SU-DHL-6 (cell line): ENCODE data around the gene SMIM5.

Experiments
- H2AFZ ChIP-seq: fragments of 200-600 bp; sonication (generic); 2 replicates; pipeline ENCODE4 v1.6.1; 2014; ENCODE audit warnings: low read depth, mild to moderate bottlenecking, moderate library complexity, mixed read lengths, antibody characterized with exemption, low read length; ENCODE audit not compliant: severe bottlenecking
- H3F3A ChIP-seq: fragments of 200-600 bp; shearing (Covaris generic); 2 replicates; pipeline ENCODE4 v1.6.0; 2016; ENCODE audit warnings: antibody characterized with exemption, mild to moderate bottlenecking; ENCODE audit not compliant: insufficient read depth
- H3K27ac ChIP-seq: fragments of 200-600 bp; sonication (generic); 2 replicates; pipeline ENCODE4 v1.5.1; 2016; ENCODE audit warnings: low read depth, mild to moderate bottlenecking, low read length, moderate library complexity, mixed read lengths
- H3K27me3 ChIP-seq: fragments of 200-600 bp; sonication (generic), shearing (Covaris generic); 2 replicates; pipeline ENCODE4 v1.6.0; 2014; ENCODE audit warnings: mild to moderate bottlenecking, low read length
- H3K36me3 ChIP-seq: fragments of 200-600 bp; sonication (generic); 2 replicates; pipeline ENCODE4 v1.6.1; 2014; ENCODE audit warnings: mild to moderate bottlenecking, low read length, mixed read lengths
- H3K4me2 ChIP-seq: fragments of 300-600, 200-600 bp; shearing (Covaris generic), sonication (generic); 2 replicates; pipeline ENCODE4 v1.6.0; 2014; ENCODE audit warnings: low read length, low read depth, mild to moderate bottlenecking; ENCODE audit not compliant: poor library complexity, severe bottlenecking
- H3K4me3 ChIP-seq: fragments of 200-600 bp; sonication (generic); 2 replicates; pipeline ENCODE4 v1.5.1; 2014; ENCODE audit warnings: antibody characterized with exemption, low read length, mild to moderate bottlenecking, mixed read lengths; ENCODE audit not compliant: insufficient read depth, poor library complexity, severe bottlenecking
- H3K79me2 ChIP-seq: fragments of 200-600 bp; sonication (generic); 2 replicates; pipeline ENCODE4 v1.6.1; 2014; ENCODE audit warnings: mild to moderate bottlenecking, low read length, moderate library complexity; ENCODE audit not compliant: insufficient read depth
- H3K9ac ChIP-seq: fragments of 200-600 bp; sonication (generic); 2 replicates; pipeline ENCODE4 v1.7.0; 2014; ENCODE audit warnings: mild to moderate bottlenecking, low read length
- H3K9me2 ChIP-seq: fragments of 200-600 bp; sonication (generic); replicated peaks from 2 replicates; pipeline ENCODE4 v1.6.1; 2014; ENCODE audit warnings: low read length; ENCODE audit not compliant: insufficient read depth
- H3K9me3 ChIP-seq: fragments of 200-600 bp; sonication (generic); 2 replicates; pipeline ENCODE4 v1.6.1; 2014; ENCODE audit warnings: low read length, mixed read lengths; ENCODE audit not compliant: insufficient read depth
- H4K20me1 ChIP-seq: fragments of 200-600 bp; sonication (generic); 2 replicates; pipeline ENCODE4 v1.6.1; 2014; ENCODE audit warnings: low read depth, mild to moderate bottlenecking, antibody characterized with exemption, low read length, moderate library complexity, mixed read lengths
- CTCF ChIP-seq: fragments of 200-600 bp; sonication (generic); IDR thresholded peaks from one replicate; pipeline ENCODE4 v1.5.1; 2017; ENCODE audit warnings: antibody characterized with exemption, mild to moderate bottlenecking, low read length, moderate library complexity; ENCODE audit not compliant: insufficient read depth, poor library complexity, severe bottlenecking
- EZH2phosphoT487 ChIP-seq: fragments of 200-600 bp; sonication (generic), shearing (Covaris generic); conservative IDR thresholded peaks from 2 replicates; pipeline ENCODE4 v1.6.1; 2018; ENCODE audit warnings: mild to moderate bottlenecking, antibody characterized with exemption, low read length, moderate library complexity, mixed read lengths

The SMIM5 gene

GRCh38 chr17:75627094-75627493 lies 6.1 kb upstream of the SMIM5 start:
- Histone ChIP-seq H3K9me2 (no peaks in the 10 kb centered on the region), H3K27me3 (no peaks in the 10 kb centered on the region), H3K4me3 (no peak overlapping the region), H3K4me2 (no peak overlapping the region), H3K79me2 (no peaks in the 10 kb centered on the region), H2AFZ (no peak overlapping the region), H3K9ac (no peak overlapping the region), H3K36me3 (no peaks in the 10 kb centered on the region), H3F3A (no peaks in the 10 kb centered on the region), H4K20me1 (no peaks in the 10 kb centered on the region), H3K27ac (no peak overlapping the region), H3K9me3 (no peaks in the 10 kb centered on the region)
- TF ChIP-seq EZH2phosphoT487 (no peak), CTCF (no peak)

GRCh38 chr17:75628425-75628824 lies 4.8 kb upstream of the SMIM5 start:
- Histone ChIP-seq H3K4me3 (no peak overlapping the region), H3K27ac (no peak overlapping the region), H3K79me2 (no peaks in the 10 kb centered on the region), H2AFZ (no peak overlapping the region), H3K36me3 (no peaks in the 10 kb centered on the region), H4K20me1 (no peaks in the 10 kb centered on the region), H3K9ac (no peak overlapping the region), H3F3A (no peaks in the 10 kb centered on the region), H3K9me2 (no peaks in the 10 kb centered on the region), H3K9me3 (no peaks in the 10 kb centered on the region), H3K27me3 (no peaks in the 10 kb centered on the region), H3K4me2 (no peak overlapping the region)
- no peak for TF ChIP-seq EZH2phosphoT487
- TF ChIP-seq CTCF = no peak

GRCh38 chr17:75629157-75629556 lies 4.1 kb upstream of the SMIM5 start:
- Histone ChIP-seq H3K9me2 (no peaks in the 10 kb centered on the region), H3K4me2 (no peak overlapping the region), H4K20me1 (no peaks in the 10 kb centered on the region), H2AFZ (no peak overlapping the region), H3K4me3 (no peak overlapping the region), H3K9ac (no peak overlapping the region), H3K9me3 (no peaks in the 10 kb centered on the region), H3K27ac (no peak overlapping the region), H3F3A (no peaks in the 10 kb centered on the region), H3K36me3 (no peaks in the 10 kb centered on the region), H3K27me3 (no peaks in the 10 kb centered on the region), H3K79me2 (no peaks in the 10 kb centered on the region)
- TF ChIP-seq EZH2phosphoT487 (no peak), CTCF (no peak)
